Measurements from ENCODE around the gene SLC12A6.
A peak's percentile ranks its signal among the peaks of the same experiment; 100 is the strongest.
"Not testable (repeated sequence)": the region's sequence is repeated elsewhere in the genome, so short reads cannot be mapped to it uniquely, and the experiment has no call there.

Gene SLC12A6

GRCh38 chr15:34337557-34338306 is at the start of gene SLC12A6:
Gene SLC12A6, minus strand, starts transcription at chr15:34337781. Its CDS starts 1,101 bp downstream, at chr15:34336680.
- peaks cover 53% of the 10 kb centered on the region for H3K4me1 Mint-ChIP-seq
- peak within 1 kb of the TSS; percentile 100 for H3K4me3 Mint-ChIP-seq
- H3K9me3 Mint-ChIP-seq = no peaks in the 10 kb centered on the region
- H3K27ac Mint-ChIP-seq = peak within 1 kb of the TSS; percentile 96
- H3K27me3 Mint-ChIP-seq = no peaks in the 10 kb centered on the region
- H3K36me3 Mint-ChIP-seq = peaks cover 20% of the 10 kb centered on the region
- peak; percentile 91 for ATAC-seq

GRCh38 chr15:34381829-34382521 is 44.4 kb upstream of the SLC12A6 start:
- not testable (repeated sequence) for ATAC-seq, H3K27me3 Mint-ChIP-seq, H3K36me3 Mint-ChIP-seq, H3K27ac Mint-ChIP-seq, H3K9me3 Mint-ChIP-seq, H3K4me3 Mint-ChIP-seq, H3K4me1 Mint-ChIP-seq

- H3K27ac Mint-ChIP-seq, H3K36me3 Mint-ChIP-seq, H3K27me3 Mint-ChIP-seq, H3K9me3 Mint-ChIP-seq, H3K4me3 Mint-ChIP-seq, ATAC-seq, H3K4me1 Mint-ChIP-seq: not testable (repeated sequence)
Observed at GRCh38 chr15:34380491-34380890, 42.9 kb upstream of the SLC12A6 start.

- H3K36me3 Mint-ChIP-seq = no peaks in the 10 kb centered on the region
- no peak overlapping the region for H3K4me3 Mint-ChIP-seq
- no peak for ATAC-seq
- no peaks in the 10 kb centered on the region for H3K9me3 Mint-ChIP-seq
- H3K27me3 Mint-ChIP-seq = no peaks in the 10 kb centered on the region
- H3K27ac Mint-ChIP-seq = no peak overlapping the region
- no peaks in the 10 kb centered on the region for H3K4me1 Mint-ChIP-seq
Observed at GRCh38 chr15:34376856-34377255, 39.3 kb upstream of the SLC12A6 start.

GRCh38 chr15:34375541-34375940 is 38.0 kb upstream of the SLC12A6 start:
- H3K9me3 Mint-ChIP-seq, H3K27ac Mint-ChIP-seq, H3K4me3 Mint-ChIP-seq, H3K36me3 Mint-ChIP-seq, H3K27me3 Mint-ChIP-seq, H3K4me1 Mint-ChIP-seq, ATAC-seq: not testable (repeated sequence)

- H3K27me3 Mint-ChIP-seq = no peaks in the 10 kb centered on the region
- H3K4me1 Mint-ChIP-seq = peaks cover 5% of the 10 kb centered on the region
- no peak overlapping the region for H3K27ac Mint-ChIP-seq
- H3K9me3 Mint-ChIP-seq = no peaks in the 10 kb centered on the region
- H3K4me3 Mint-ChIP-seq = no peak overlapping the region
- no peak for ATAC-seq
- H3K36me3 Mint-ChIP-seq = no peaks in the 10 kb centered on the region
Observed at GRCh38 chr15:34374816-34375215, 37.2 kb upstream of the SLC12A6 start.

GRCh38 chr15:34373951-34374350 is 36.4 kb upstream of the SLC12A6 start:
- no peak overlapping the region for H3K4me3 Mint-ChIP-seq
- H3K9me3 Mint-ChIP-seq = no peaks in the 10 kb centered on the region
- no peaks in the 10 kb centered on the region for H3K27me3 Mint-ChIP-seq
- no peak for ATAC-seq
- no peaks in the 10 kb centered on the region for H3K36me3 Mint-ChIP-seq
- no peak overlapping the region for H3K27ac Mint-ChIP-seq
- peaks cover 14% of the 10 kb centered on the region for H3K4me1 Mint-ChIP-seq

GRCh38 chr15:34370643-34371042 is 33.1 kb upstream of the SLC12A6 start:
- Mint-ChIP-seq H3K27me3 (no peaks in the 10 kb centered on the region), H3K4me1 (peaks cover 23% of the 10 kb centered on the region), H3K9me3 (no peaks in the 10 kb centered on the region), H3K4me3 (no peak overlapping the region), H3K27ac (peak overlapping the region; percentile 89), H3K36me3 (no peaks in the 10 kb centered on the region)
- ATAC-seq = no peak

- H3K27ac Mint-ChIP-seq = peak overlapping the region; percentile 89
Observed at GRCh38 chr15:34370129-34370528, 32.5 kb upstream of the SLC12A6 start.

GRCh38 chr15:34367101-34368081 is 29.8 kb upstream of the SLC12A6 start, which contains the start of gene LPCAT4:
Gene LPCAT4, minus strand, starts transcription at chr15:34367196. Its CDS starts 96 bp downstream, at chr15:34367100.
- H3K36me3 Mint-ChIP-seq = peaks cover 8% of the 10 kb centered on the region
- peak within 1 kb of the TSS; percentile 89 for H3K27ac Mint-ChIP-seq
- H3K9me3 Mint-ChIP-seq = no peaks in the 10 kb centered on the region
- no peaks in the 10 kb centered on the region for H3K27me3 Mint-ChIP-seq
- peak; percentile 94 for ATAC-seq
- H3K4me3 Mint-ChIP-seq = peak within 1 kb of the TSS; percentile 95
- H3K4me1 Mint-ChIP-seq = peaks cover 27% of the 10 kb centered on the region

More at GRCh38 chr15:34370129-34370528, 32.5 kb upstream of the SLC12A6 start:
- Mint-ChIP-seq H3K36me3 (no peaks in the 10 kb centered on the region), H3K4me3 (no peak overlapping the region), H3K27me3 (no peaks in the 10 kb centered on the region), H3K4me1 (peaks cover 27% of the 10 kb centered on the region), H3K9me3 (no peaks in the 10 kb centered on the region)
- ATAC-seq = no peak

- H3K4me1 Mint-ChIP-seq = peaks cover 27% of the 10 kb centered on the region
- peak overlapping the region; percentile 95 for H3K4me3 Mint-ChIP-seq
- no peaks in the 10 kb centered on the region for H3K9me3 Mint-ChIP-seq
- H3K36me3 Mint-ChIP-seq = peaks cover 17% of the 10 kb centered on the region
- peak overlapping the region; percentile 89 for H3K27ac Mint-ChIP-seq
- H3K27me3 Mint-ChIP-seq = no peaks in the 10 kb centered on the region
- no peak for ATAC-seq
Observed at GRCh38 chr15:34366271-34367065, 28.9 kb upstream of the SLC12A6 start.

- peaks cover 21% of the 10 kb centered on the region for H3K36me3 Mint-ChIP-seq
- H3K27ac Mint-ChIP-seq = peak overlapping the region; percentile 89
- H3K9me3 Mint-ChIP-seq = no peaks in the 10 kb centered on the region
- H3K27me3 Mint-ChIP-seq = no peaks in the 10 kb centered on the region
- peaks cover 27% of the 10 kb centered on the region for H3K4me1 Mint-ChIP-seq
- no peak for ATAC-seq
- H3K4me3 Mint-ChIP-seq = peak overlapping the region; percentile 95
Observed at GRCh38 chr15:34365836-34366235, 28.3 kb upstream of the SLC12A6 start.

GRCh38 chr15:34365091-34365825 is 27.7 kb upstream of the SLC12A6 start:
- no peaks in the 10 kb centered on the region for H3K27me3 Mint-ChIP-seq
- H3K4me1 Mint-ChIP-seq = peaks cover 26% of the 10 kb centered on the region
- peak overlapping the region; percentile 95 for H3K4me3 Mint-ChIP-seq
- peaks cover 24% of the 10 kb centered on the region for H3K36me3 Mint-ChIP-seq
- H3K9me3 Mint-ChIP-seq = no peaks in the 10 kb centered on the region
- H3K27ac Mint-ChIP-seq = no peak overlapping the region
- no peak for ATAC-seq

GRCh38 chr15:34364041-34364440 is 26.5 kb upstream of the SLC12A6 start:
- Mint-ChIP-seq H3K4me1 (peaks cover 14% of the 10 kb centered on the region), H3K27me3 (no peaks in the 10 kb centered on the region), H3K27ac (no peak overlapping the region), H3K36me3 (peaks cover 36% of the 10 kb centered on the region), H3K4me3 (no peak overlapping the region), H3K9me3 (no peaks in the 10 kb centered on the region)
- no peak for ATAC-seq

All from stimulated activated memory B cell treated with anti-CD40 and anti-IgM and Interleukin-4, amounts not matched to agents 10 μg/mL and 1 μg/mL and 100 μg/mL, for 72 hours (primary cell).